DMS114 treated with DMSO at 0.1 percent for 48 hours (cell line): Measurements from ENCODE around the gene TUBB8.
"Not testable (repeated sequence)": the region's sequence is repeated elsewhere in the genome, so short reads cannot be mapped to it uniquely, and the experiment has no call there.

Experiments
- DNase-seq: peaks from one replicate; lab custom pipeline; 2025; ENCODE audit not compliant: unreplicated experiment; lab: John Stamatoyannopoulos, UW

Gene TUBB8

DNA sequence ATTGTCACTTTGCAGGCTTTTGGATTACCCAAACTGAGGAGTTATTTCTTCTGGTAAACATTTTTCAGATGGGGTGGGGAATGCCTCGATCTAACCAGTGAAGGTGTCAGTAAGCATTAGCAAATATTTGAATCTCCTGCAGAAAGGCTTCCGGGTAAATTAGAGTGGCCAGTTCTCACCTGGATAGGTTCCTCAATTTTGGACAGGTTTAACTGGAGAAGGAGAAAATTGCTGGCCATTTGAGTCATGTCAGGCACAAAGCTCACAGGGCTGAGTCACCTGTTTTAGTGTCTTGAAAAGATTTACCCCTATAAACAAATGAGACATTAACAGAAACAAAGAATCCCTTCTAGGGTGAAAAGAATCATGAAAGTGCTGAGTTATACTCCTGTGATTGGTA, 830 bp upstream of the TUBB8 start:
- not testable (repeated sequence) for DNase-seq

DNA sequence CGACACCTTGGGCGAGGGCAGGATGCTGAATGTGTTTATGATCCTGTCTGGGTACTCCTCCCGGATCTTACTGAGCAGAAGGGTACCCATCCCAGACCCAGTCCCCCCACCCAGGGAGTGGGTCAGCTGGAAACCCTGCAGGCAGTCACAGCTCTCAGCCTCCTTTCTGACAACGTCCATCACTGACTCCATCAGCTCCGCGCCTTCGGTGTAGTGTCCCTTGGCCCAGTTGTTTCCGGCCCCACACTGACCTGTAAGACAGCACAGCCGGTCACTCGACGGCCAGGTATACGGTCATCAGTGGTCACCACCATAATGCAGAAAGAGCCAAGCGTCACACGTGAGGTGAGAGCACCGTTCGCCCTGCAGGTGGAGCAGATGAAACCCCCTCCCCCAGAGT, 1.2 kb downstream of the TUBB8 start:
- not testable (repeated sequence) for DNase-seq

DNA sequence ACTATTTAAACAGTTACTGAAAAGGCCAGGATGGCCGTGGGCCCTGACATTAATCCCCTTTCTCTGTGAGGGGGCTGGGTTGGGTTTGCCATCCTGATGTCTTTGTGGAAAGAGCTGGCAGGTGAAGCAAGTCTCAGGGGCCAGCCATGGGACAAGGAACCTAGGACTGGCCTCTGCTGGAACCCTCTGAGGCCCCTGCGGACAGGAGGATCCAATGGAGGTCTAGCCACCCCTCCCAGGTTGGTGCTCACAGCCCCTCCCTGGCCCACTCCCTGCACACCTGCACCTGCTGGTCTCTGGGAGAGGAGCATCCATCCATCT, 35.8 kb downstream of the TUBB8 start:
- DNase-seq = not testable (repeated sequence)

DNA sequence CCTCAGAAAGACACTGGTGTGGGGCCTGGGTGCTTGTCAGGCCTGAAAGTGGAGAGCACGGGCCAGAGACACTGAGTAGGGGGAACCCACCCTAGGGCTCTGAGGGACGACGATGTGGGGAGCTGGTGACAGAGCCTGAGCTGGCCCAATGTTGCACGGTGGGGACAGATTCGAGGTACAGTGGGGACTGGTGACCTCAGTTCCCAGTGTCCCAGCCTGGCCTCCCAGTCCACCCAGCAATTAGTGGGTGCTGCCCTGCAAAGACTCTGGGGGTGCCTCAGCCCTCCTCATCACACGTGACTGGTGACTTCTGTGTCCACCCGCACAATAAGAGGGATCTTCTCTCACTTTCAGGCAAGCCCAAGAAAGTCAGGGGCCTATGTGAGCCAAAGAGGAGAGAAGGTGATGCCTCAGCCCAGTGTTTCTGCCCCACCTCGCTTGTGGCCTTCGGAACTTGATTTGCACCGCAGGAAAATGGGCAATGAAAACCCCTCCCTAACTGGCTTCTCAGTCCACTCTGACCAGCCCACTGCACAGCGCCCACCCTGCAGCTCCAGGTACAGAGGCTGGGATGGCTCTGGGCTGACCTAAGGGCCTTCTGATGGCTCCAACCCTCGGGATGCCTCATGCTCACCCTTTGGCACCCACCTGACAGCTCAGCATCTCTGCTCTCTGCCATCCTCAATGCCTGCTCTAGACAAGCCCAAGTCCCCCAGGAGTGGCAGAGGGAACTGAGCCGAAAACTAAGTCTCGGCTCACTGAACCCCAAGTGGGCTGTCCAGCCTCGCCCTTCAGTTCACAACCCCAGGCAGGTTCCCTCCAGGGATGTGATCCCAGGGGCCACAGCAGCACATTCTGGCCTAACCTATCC, 36.4 kb downstream of the TUBB8 start:
- DNase-seq = not testable (repeated sequence)

DNA sequence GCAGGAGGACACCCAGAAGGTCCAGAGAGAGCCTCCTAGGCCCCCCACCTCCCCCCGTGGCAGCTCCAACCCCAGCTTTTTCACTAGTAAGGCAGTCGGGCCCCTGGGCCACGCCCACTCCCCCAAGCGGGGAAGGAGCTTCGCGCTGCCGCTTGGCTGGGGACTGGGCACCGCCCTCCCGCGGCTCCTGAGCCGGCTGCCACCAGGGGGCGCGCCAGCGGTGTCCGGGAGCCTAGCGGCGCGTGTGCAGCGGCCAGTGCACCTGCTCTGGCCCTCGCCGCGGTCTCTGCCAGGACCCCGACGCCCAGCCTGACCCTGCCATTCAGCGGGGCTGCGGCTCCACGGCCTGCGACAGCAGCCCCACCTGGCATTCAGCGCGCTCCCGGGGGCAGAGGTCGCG, 37.8 kb downstream of the TUBB8 start:
- not testable (repeated sequence) for DNase-seq

DNA sequence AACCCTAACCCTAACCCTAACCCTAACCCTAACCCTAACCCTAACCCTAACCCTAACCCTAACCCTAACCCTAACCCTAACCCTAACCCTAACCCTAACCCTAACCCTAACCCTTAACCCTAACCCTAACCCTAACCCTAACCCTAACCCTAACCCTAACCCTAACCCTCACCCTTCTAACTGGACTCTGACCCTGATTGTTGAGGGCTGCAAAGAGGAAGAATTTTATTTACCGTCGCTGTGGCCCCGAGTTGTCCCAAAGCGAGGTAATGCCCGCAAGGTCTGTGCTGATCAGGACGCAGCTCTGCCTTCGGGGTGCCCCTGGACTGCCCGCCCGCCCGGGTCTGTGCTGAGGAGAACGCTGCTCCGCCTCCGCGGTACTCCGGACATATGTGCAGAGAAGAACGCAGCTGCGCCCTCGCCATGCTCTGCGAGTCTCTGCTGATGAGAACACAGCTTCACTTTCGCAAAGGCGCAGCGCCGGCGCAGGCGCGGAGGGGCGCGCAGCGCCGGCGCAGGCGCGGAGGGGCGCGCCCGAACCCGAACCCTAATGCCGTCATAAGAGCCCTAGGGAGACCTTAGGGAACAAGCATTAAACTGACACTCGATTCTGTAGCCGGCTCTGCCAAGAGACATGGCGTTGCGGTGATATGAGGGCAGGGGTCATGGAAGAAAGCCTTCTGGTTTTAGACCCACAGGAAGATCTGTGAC, 38.7 kb downstream of the TUBB8 start:
- DNase-seq = not testable (repeated sequence)
